Lung (tissue), 12 donors: ENCODE results near the gene PEPD. TPM values are rescaled to one million over a fixed set of nuclear protein-coding genes. Genes with fewer than 3 reads are reported as not detected.

Source experiments
- ATAC-seq: fragments of 200-7000 bp; cut with Tn5 transposase; one replicate; pipeline ENCODE4 v1.9.1; 2020; ENCODE audit warnings: moderate number of reproducible peaks; ENCODE audit not compliant: insufficient read depth, low FRiP score
- DNase-seq, 3 donors: peaks; one replicate each; pipeline ENCODE4 v3.0.0-alpha.2; 2013 to 2017
- H3K27ac ChIP-seq, 2 donors: one replicate each; pipeline ENCODE4 v1.5.1; 2013; ENCODE audit warnings: mild to moderate bottlenecking in 2 of 2, moderate library complexity in 2 of 2, control low read depth in 1 of 2, inconsistent platforms in 1 of 2, low read depth in 1 of 2, low read length in 1 of 2
- H3K27me3 ChIP-seq, 3 donors: one replicate each; pipeline ENCODE4 v1.5.1; 2013; ENCODE audit warnings: low read length in 2 of 3; ENCODE audit not compliant: control insufficient read depth in 3 of 3, insufficient read depth in 3 of 3
- H3K36me3 ChIP-seq, 4 donors: one replicate each; pipeline ENCODE4 v1.5.1; 2013; ENCODE audit warnings: low read length in 4 of 4, mild to moderate bottlenecking in 1 of 4, moderate library complexity in 1 of 4; ENCODE audit not compliant: control insufficient read depth in 4 of 4, insufficient read depth in 4 of 4
- H3K4me1 ChIP-seq, 5 donors: one replicate each; pipeline ENCODE4 v1.5.1; 2013; ENCODE audit warnings: low read length in 5 of 5, mild to moderate bottlenecking in 2 of 5, moderate library complexity in 1 of 5; ENCODE audit not compliant: control insufficient read depth in 5 of 5, insufficient read depth in 5 of 5
- H3K4me3 ChIP-seq: one replicate; pipeline ENCODE4 v1.5.1; 2013; ENCODE audit warnings: mild to moderate bottlenecking, control low read depth, moderate library complexity
- H3K9ac ChIP-seq, 2 donors: one replicate each; pipeline ENCODE4 v1.5.1; 2013; ENCODE audit warnings: low read length in 2 of 2, control low read depth in 1 of 2; ENCODE audit not compliant: insufficient read depth in 1 of 2
- H3K9me3 ChIP-seq, 4 donors: one replicate each; pipeline ENCODE4 v1.5.1; 2013; ENCODE audit warnings: low read length in 3 of 4, mild to moderate bottlenecking in 1 of 4, moderate library complexity in 1 of 4; ENCODE audit not compliant: control insufficient read depth in 4 of 4, insufficient read depth in 3 of 4
- CTCF ChIP-seq: IDR thresholded peaks from 2 replicates; pipeline ENCODE4 v1.5.1; 2012; ENCODE audit warnings: mild to moderate bottlenecking; ENCODE audit errors: control extremely low read depth, extremely low read depth
- WGBS, 2 donors: extraction: QIAGEN DNeasy Blood & Tissue Kit; methylation state at CpG; one replicate each; pipeline ENCODE4 v1.1.7; 2013; 5-methylcytosine and 5-hydroxymethylcytosine counted together
- polyA plus RNA-seq, 2 donors: library from polyadenylated mRNA; stranded (reverse); fragments of 200-250 nt; gene quantifications; one replicate each; pipeline ENCODE4 v1.2.1, GENCODE V29; 2013
- total RNA-seq, 2 donors: library from RNA; depleted of rRNA in 1 of 2; stranded (reverse); fragments of >200 nt in 1 of 2; gene quantifications; one replicate each; pipeline ENCODE4 v1.2.1, GENCODE V29; 2014 to 2021
- donor health status: control.
- donor health status: control.
- donor health status: Bipolar disorder and iron deficiency.
- donor health status: healthy.
- donor health status: DM: yes; HTN: yes; CAD: no.

PEPD gene
- total and polyA plus RNA-seq, 4 donors = 29.6 to 88.2 (median 73.4) TPM

GRCh38 chr19:33411621-33412180 is 109.9 kb downstream of the PEPD start:
- H3K9ac ChIP-seq = no peak overlapping the region
- no peaks in the 10 kb centered on the region for H3K27me3 ChIP-seq
- no peak for ATAC-seq
- peaks cover 0 to 16% (median 0%) of the 10 kb centered on the region in 4 donors for H3K36me3 ChIP-seq
- H3K4me1 ChIP-seq = peaks cover 0 to 2% (median 0%) of the 10 kb centered on the region in 5 donors
- no peak for DNase-seq
- TF ChIP-seq CTCF = no peak
- WGBS, 2 donors = 93 to 97% methylated on average over 20 of the region's 20 CpGs
- H3K9me3 ChIP-seq = no peaks in the 10 kb centered on the region
- H3K27ac ChIP-seq = no peak overlapping the region
- H3K4me3 ChIP-seq = no peak overlapping the region

- 87 to 92% methylated on average over 20 to 21 of the region's 21 CpGs for WGBS, 2 donors
- Histone ChIP-seq H3K9me3 (no peaks in the 10 kb centered on the region), H3K27ac (no peak overlapping the region), H3K27me3 (no peaks in the 10 kb centered on the region), H3K4me1 (peaks cover 0 to 7% (median 0%) of the 10 kb centered on the region in 5 donors), H3K4me3 (no peak overlapping the region), H3K36me3 (peaks cover 0 to 16% (median 0%) of the 10 kb centered on the region in 4 donors), H3K9ac (no peak overlapping the region)
- DNase-seq = no peak
- TF ChIP-seq CTCF = no peak
- no peak for ATAC-seq
These were observed 110.6 kb downstream of the PEPD start for GRCh38 chr19:33410915-33411401.

GRCh38 chr19:33409906-33410685 is 111.5 kb downstream of the PEPD start:
- H3K9me3 ChIP-seq = no peaks in the 10 kb centered on the region
- H3K4me3 ChIP-seq = no peak overlapping the region
- peaks cover 0 to 19% (median 0%) of the 10 kb centered on the region in 4 donors for H3K36me3 ChIP-seq
- ATAC-seq (no peak), DNase-seq (no peak)
- TF ChIP-seq CTCF = no peak
- H3K9ac ChIP-seq = no peak overlapping the region
- 93 to 96% methylated on average over 27 of the region's 27 CpGs for WGBS, 2 donors
- peaks cover 0 to 15% (median 0%) of the 10 kb centered on the region in 5 donors for H3K4me1 ChIP-seq
- no peaks in the 10 kb centered on the region for H3K27me3 ChIP-seq
- H3K27ac ChIP-seq = no peak overlapping the region
